Measurements from ENCODE around the gene AKNA. TPM values are rescaled to one million over a fixed set of nuclear protein-coding genes. Genes with fewer than 3 reads are reported as not detected.

AKNA gene
- total RNA-seq, 4 donors from 2014 or later = 12.5 to 18.5 (median 17.3) TPM

DNA sequence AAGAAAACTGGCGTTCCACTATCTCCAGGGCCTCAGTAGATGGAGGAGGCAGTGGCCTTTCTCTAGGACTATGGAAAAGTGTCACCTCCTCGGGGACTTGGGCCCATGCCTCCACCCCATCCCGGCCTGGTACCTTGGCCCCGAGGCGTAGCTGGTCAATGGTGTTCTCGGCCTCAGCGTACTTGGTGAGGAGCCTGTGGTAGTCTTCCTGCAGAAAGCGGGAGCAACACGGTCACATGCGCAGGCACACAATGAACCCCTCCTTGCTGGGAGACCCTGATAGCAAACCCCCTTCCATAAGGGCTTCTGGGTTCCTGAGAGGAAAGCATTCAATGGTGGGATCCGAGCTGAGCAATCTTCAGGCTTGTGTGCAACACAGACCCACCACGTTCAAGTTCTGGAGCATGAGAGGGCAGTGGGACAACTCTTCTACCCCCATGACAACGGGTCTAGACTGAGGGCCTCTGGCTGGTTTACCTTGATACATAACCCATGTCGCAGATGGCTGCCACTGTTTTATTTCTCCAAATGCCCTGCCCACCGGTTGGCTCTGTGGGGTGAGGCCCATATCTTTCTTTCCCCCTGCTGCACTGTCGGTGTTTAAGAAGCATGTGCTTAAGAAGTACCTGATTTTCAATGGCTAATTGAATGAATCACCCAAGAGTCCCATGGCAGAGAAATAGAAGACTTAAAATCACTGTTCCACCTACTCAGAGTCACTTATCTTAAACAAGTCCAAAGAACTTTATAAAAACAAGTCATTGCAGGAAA, 13.6 kb downstream of the AKNA start:
- H3K9me3 ChIP-seq = no peaks in the 10 kb centered on the region
- WGBS = 86% methylated on average over 9 of the region's 16 CpGs
- H3K36me3 ChIP-seq = peaks cover 9 to 72% (median 33%) of the 10 kb centered on the region in 4 donors
- no peak for DNase-seq (ENCODE audit: extremely low spot score)
- TF ChIP-seq POLR2AphosphoS5 (IDR thresholded peaks at IDR 0.05) (no peak), CTCF (IDR thresholded peaks at IDR 0.05) (no peak), EP300 (IDR thresholded peaks at IDR 0.05) (no peak), POLR2A (IDR thresholded peaks at IDR 0.05; ENCODE audit: low read depth) (no peak)
- intact Hi-C loops (cut with DNase I) = no loop called here
- H3K27ac ChIP-seq (replicated peaks in 1 of 4) = no peak overlapping the region
- peaks cover 14 to 27% (median 21%) of the 10 kb centered on the region in 4 donors for H3K4me1 ChIP-seq
- no peaks in the 10 kb centered on the region for H3K27me3 ChIP-seq
- H3K4me3 ChIP-seq = no peak overlapping the region

DNA sequence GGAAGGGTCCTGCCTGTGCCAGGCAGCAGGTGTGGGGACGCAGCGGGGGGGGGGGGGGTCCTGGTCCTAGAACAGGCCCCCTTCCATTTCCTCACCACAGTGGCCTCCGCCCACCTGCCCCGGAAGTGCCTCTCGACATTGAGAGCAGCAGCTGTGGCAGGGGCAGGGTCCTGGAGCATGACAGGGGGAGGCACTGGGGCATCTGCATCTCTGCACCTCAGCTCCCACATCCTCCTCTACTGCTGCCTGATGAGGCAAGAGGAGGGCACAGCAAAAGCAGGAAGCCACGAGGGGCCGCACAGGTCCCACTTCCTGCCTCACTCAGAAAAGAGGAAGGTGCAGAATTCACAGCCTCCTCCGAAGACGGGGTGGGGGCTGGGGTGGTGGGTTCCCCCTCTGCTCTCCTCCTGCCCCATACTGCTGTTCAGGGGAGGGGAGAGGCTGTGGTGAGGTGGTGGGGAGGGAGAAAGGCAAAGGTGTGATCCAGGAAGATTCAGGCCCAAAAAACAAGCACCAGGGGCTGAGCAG, 14.8 kb downstream of the AKNA start:
- intact Hi-C loops (cut with DNase I) = no loop called here
- Histone ChIP-seq H3K4me1 (peaks cover 14 to 27% (median 21%) of the 10 kb centered on the region in 4 donors), H3K27me3 (no peaks in the 10 kb centered on the region), H3K36me3 (peaks cover 15 to 76% (median 36%) of the 10 kb centered on the region in 4 donors), H3K4me3 (no peak overlapping the region), H3K9me3 (no peaks in the 10 kb centered on the region), H3K27ac (replicated peaks in 1 of 4) (peak overlapping the region; percentile 30 to 59 (median 50))
- 53% methylated on average over 3 of the region's 9 CpGs for WGBS
- DNase-seq (ENCODE audit: extremely low spot score) = no peak
- no peak for TF ChIP-seq POLR2A (IDR thresholded peaks at IDR 0.05; ENCODE audit: low read depth)
- TF ChIP-seq POLR2AphosphoS5 (IDR thresholded peaks at IDR 0.05) = peak in 1 of 2 donors; percentile 6
- no peak for TF ChIP-seq CTCF (IDR thresholded peaks at IDR 0.05)
- TF ChIP-seq EP300 (IDR thresholded peaks at IDR 0.05) = no peak

DNA sequence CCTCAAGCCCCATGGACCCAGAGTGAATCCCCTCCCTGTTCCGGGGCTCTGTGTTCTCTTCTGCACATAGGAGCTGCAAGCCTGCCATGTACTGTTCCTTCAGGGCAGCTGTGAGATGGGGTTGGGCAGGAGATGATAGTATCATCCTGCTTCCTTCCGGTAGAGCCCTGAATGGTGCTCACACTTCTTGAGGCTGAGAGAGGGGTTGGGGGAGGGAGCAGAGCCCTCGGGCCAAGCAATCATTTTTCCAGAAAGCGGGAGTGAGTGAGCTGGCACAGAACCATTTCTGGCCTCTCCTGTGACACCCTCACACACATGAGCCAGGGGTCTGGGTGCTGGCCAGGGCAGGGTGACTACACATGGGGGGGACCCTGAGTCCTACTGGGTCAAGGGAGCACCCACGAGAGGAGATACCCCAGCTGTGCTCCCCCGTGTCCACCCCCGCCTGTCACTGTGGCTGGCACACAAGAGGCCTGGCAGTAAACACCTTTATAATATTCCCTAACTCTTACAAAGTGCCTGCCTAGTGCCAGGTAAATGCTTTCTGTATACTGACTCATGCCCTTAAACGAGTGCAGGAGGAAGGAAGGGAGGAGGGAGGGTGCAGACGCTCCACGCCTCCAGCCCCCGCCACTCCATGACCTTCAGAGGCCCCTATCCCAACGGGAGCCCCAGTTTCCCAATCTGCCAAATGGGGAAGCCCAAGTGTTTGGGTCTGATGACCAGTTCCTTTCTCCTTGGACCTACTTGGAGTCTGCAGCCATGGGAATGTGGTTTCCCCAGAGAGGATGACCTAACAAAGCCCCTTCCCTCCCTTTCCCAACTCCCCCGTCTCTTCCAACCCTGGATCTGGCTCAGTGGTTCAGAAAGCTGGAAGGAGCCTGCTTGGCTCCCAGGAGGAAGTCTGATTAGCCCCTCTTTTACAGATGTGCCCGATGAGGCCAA, 15.5 kb downstream of the AKNA start:
- Histone ChIP-seq H3K27me3 (no peaks in the 10 kb centered on the region), H3K36me3 (peaks cover 18 to 76% (median 38%) of the 10 kb centered on the region in 4 donors)

More for the DNA sequence above, 15.5 kb downstream of the AKNA start:
- intact Hi-C loops (cut with DNase I) = no loop called here
- H3K4me1 ChIP-seq = peaks cover 14 to 27% (median 22%) of the 10 kb centered on the region in 4 donors
- no peak for DNase-seq (ENCODE audit: extremely low spot score)
- no peaks in the 10 kb centered on the region for H3K9me3 ChIP-seq
- peak overlapping the region; percentile 30 to 59 (median 50) for H3K27ac ChIP-seq (replicated peaks in 1 of 4)
- TF ChIP-seq EP300 (IDR thresholded peaks at IDR 0.05) (no peak), CTCF (IDR thresholded peaks at IDR 0.05) (no peak), POLR2AphosphoS5 (IDR thresholded peaks at IDR 0.05) (no peak), POLR2A (IDR thresholded peaks at IDR 0.05; ENCODE audit: low read depth) (no peak)
- 41% methylated on average over 12 of the region's 14 CpGs for WGBS
- no peak overlapping the region for H3K4me3 ChIP-seq
